ENCODE data around the gene ACTR3. TPM values are rescaled to one million over a fixed set of nuclear protein-coding genes. Genes with fewer than 3 reads are reported as not detected.
A peak's percentile ranks its signal among the peaks of the same experiment; 100 is the strongest.
"Not testable (repeated sequence)": the region's sequence is repeated elsewhere in the genome, so short reads cannot be mapped to it uniquely, and the experiment has no call there.

Gene ACTR3
- 272 and 393 TPM in 2 replicates for total RNA-seq (2014; rRNA removed; shearing (Covaris generic))

GRCh38 chr2:113889471-113890252, at the start of gene ACTR3:
ACTR3 (plus strand) TSS chr2:113890089; CDS start chr2:113890280, 191 bp downstream.
- DNase-seq (ENCODE audit: low read depth) = peak; percentile 96

DNA sequence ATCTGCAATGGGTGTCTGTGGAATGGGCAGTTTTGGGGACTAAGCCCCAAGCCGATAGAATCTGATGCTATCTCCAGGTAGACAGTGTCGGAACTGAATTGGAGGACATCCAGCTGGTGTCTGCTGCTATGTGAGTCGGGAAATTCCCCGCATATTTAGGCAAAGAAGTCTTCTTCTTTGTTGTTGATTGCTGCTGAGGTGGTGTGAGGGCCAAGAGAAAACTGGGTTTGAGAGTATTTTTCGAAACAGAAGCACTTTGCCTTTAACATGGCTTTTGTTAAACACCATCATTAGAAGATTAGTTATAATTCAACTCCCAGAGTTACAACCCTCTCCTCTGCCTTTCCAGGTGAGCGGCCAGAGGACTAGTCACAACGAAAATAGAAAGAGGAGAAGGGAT, 49.4 kb upstream of the ACTR3 start:
- no peak for DNase-seq (ENCODE audit: low read depth)

DNA sequence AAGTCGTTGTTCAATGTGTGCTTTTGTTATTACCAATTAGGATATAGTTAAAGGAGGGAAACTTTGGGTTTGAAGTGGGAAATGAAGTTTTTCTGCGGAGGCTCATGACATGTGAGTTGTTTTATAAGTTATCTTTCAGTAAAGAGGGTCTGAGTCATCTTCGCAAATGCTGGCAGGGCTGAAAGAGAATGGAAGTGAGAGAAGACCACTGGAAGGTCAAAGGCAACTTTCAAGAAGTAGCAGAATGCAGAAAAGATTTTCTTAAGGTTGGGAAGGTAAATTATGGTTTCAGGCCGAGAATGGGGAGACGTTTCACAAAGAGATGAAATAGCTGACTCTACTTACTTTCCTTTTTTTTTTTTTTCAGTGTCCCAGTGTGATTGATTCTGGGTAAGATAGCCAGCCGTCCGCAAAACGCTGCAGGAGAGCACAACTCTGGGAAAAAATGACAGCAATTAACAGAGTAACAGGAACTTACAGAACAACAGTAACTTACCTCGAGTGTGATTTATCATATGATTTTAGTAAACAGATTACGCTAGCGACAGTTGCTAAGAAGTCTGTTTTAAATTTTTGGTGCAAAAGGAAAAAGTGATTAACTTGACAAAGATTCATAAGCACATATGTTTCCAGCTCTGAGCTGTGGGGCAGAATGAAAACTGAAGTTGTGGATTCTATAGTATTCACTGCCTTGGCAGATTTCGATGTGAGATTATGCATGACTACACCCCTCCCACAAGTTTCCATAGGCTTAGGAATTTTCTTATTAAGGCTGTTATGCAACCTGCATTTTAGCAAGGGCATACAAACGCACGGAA, 46.8 kb upstream of the ACTR3 start:
- no peak for DNase-seq (ENCODE audit: low read depth)

DNA sequence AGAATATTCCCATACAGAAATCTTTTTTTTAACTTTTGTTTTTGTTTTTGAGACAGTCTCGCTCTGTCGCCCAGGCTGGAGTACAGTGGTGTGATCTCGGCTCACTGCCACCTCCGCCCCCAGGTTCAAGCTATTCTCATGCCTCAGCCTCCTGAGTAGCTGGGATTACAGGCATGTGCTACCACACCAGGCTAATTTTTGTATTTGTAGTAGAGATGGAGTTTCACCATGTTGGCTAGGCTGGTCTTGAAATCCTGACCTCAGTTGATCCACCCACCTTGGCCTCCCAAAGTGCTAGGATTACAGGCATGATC, 46.2 kb upstream of the ACTR3 start:
- DNase-seq (ENCODE audit: low read depth) = not testable (repeated sequence)

GRCh38 chr2:113845261-113845660, 44.6 kb upstream of the ACTR3 start:
- no peak for DNase-seq (ENCODE audit: low read depth)

GRCh38 chr2:113845796-113846195, 44.1 kb upstream of the ACTR3 start:
- not testable (repeated sequence) for DNase-seq (ENCODE audit: low read depth)

GRCh38 chr2:113846429-113846828, 43.5 kb upstream of the ACTR3 start:
- DNase-seq (ENCODE audit: low read depth) = no peak

DNA sequence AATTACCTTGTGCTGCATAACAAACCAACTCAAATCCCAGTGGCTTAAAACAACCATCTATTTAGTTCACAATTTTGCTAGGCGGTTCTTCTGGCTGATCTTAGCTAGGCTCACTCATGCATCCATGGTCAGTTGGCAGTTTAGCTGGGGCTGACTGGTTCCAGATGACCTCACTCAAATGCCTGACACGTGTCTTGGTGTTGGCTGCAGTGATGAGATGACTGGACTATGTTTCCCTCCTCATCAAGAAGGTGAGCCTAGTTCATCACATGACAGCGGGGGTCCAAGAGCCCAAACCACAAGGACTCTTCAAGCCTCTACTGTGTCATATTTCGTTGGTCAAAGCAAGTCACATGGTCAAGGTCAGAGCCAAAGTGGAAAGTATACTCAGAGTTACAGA, 42.7 kb upstream of the ACTR3 start:
- DNase-seq (ENCODE audit: low read depth) = peak; percentile 64

DNA sequence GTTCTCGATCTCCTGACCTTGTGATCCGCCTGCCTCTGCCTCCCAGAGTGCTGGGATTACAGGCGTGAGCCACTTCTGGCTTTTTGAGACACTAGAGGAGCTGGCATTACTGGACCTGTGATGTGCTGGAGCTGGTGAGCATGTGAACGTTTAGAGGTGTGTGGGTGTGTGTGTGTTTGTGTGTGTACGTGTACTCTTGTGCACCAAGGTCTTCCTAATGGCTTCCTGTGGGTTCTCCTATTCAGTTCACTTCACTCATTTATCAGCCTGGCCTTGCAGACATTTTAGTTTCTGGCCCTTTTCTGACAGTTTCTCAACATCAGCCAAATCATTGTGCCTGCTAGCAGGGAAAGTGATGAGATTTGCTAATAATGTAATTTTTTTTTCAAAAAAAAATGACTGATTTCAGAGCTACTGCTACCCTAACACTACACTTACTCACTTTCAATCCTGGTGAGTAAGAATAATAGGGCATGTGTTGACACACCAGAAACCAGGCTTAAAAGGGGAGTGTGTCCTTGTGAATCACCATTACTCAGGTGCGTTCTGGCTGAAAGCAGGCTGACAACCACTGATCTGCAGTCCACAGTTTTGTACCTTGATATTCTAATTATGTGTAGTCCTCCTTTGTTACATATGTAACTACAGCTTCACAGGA, 41.0 kb upstream of the ACTR3 start:
- DNase-seq (ENCODE audit: low read depth) = peak; percentile 63

DNA sequence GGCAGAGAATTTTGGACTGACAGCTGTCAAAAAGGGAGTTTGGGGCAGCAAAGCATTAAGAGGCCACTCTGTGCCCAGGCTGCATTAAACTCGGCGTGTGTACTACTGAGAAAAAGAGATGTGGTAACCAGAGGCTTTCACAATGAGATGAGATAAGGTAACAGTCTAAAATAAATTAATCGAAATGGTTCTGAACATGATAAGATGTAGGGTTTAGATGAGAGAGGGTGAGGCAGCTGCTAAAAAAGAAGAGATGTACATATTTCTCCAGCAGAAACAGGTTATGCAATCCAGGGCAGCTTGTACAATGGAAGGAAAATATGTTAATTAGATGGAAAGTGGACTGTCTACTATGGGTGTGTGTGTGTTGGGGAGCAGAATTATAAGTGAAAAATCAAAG, 39.2 kb upstream of the ACTR3 start:
- no peak for DNase-seq (ENCODE audit: low read depth)

DNA sequence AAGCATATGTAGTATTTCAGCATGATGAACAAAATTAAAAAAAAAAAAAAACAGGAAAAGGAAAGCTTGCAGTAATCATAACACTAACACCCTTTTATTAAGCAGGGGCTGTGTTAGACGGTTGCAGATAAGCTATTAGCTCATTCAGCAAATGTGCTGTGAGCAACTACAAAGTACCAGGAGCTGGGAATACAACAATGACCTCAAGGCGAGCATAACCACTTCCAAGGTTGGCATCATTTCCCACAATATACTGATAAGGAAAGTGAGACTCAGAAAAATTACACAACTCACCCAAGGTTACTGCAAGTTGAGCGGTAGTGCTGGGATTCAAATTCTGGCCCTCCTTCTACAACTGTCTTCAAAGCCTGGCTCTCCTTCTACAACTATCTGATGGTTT, 38.2 kb upstream of the ACTR3 start:
- DNase-seq (ENCODE audit: low read depth) = peak; percentile 41

- no peak for DNase-seq (ENCODE audit: low read depth)
Observed at GRCh38 chr2:113854208-113854607, 35.7 kb upstream of the ACTR3 start.

GRCh38 chr2:113854970-113855740, 34.7 kb upstream of the ACTR3 start:
- DNase-seq (ENCODE audit: low read depth) = no peak

DNA sequence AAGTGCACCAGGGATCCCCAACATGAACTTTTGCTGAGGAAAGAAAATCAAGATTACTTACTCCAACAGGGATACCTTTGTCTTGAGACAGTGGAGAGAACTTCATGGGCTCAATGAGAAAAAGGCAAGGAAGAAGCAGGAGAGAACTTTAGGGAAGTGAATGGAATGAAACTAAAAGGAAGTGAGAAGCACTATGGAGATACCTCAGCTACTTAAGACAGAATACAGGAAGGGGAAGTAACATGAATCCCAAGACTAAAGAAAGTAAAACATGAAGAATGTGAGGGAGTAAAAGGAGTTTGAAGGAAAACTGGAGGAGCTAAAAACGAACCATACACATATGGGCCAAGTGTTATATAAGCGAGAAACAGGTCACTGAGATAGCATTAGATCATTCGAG, 32.4 kb upstream of the ACTR3 start:
- DNase-seq (ENCODE audit: low read depth) = no peak

- DNase-seq (ENCODE audit: low read depth) = peak; percentile 91
Observed at GRCh38 chr2:113858764-113859163, 31.1 kb upstream of the ACTR3 start.

- no peak for DNase-seq (ENCODE audit: low read depth)
Observed at GRCh38 chr2:113861740-113862139, 28.1 kb upstream of the ACTR3 start.

GRCh38 chr2:113863144-113863543, 26.7 kb upstream of the ACTR3 start:
- no peak for DNase-seq (ENCODE audit: low read depth)

DNA sequence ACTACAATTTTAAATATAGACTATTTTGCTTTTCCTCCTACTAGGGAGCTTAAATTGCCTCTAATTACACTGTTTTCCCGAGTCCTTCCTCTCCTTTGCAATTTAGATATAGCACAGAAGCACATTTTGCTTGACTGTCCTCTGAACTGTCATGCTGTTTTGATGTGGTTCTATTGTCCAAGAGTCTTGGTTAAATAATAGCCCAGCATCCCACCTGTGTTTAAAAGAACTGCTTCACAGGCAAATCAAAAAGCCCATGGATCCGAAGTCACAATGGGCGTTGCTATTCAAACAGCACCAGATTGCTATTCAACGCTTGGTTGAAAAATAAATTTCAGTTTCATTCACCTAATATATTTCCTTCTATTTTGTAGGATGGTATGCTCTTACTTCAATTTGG, 22.3 kb upstream of the ACTR3 start:
- no peak for DNase-seq (ENCODE audit: low read depth)

DNA sequence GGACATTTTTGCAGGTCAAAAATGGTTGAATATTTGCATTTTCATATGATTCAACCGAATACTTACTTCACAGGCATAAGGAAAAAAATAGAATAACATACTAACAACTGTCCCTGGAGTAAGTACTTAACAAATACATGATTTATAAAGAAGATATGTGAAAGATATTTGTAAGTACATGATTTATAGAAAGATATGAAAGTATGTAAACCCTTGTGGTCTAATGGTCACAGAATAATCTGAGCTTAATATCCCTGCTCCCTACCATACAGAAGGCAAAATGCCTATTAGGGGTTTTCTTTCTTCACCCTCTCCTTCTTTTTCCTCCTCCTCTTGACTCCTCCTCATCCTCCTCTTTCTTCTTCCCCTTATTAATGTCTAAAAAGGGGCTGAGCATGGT, 20.6 kb upstream of the ACTR3 start:
- no peak for DNase-seq (ENCODE audit: low read depth)

DNA sequence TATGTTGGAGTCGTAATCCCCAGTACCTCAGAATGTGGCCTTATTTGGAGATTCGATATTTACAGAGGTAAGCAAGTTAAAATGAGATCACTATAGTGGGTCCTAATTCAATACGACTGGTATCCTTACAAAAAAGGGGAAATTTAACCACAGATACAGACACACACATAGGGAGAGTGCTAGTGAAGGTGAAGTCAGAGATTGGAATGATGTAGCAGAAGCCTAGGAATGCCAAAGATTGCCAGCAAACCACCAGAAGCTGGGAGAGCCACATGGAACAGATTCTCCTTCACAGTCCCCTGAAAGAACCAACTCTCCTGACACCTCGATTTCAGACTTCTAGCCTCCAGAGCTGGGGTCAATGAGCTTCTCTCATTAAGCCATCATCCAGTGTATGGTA, 17.7 kb upstream of the ACTR3 start:
- peak; percentile 81 for DNase-seq (ENCODE audit: low read depth)

- peak; percentile 73 for DNase-seq (ENCODE audit: low read depth)
Observed at GRCh38 chr2:113873867-113874266, 16.0 kb upstream of the ACTR3 start.

- DNase-seq (ENCODE audit: low read depth) = no peak
Observed at GRCh38 chr2:113875135-113875534, 14.8 kb upstream of the ACTR3 start.

Data from M059J (cell line).